MV-4-11 (cell line): Measurements from ENCODE around the gene GPR161.
A peak's percentile ranks its signal among the peaks of the same experiment; 100 is the strongest.
"Not testable (repeated sequence)": the region's sequence is repeated elsewhere in the genome, so short reads cannot be mapped to it uniquely, and the experiment has no call there.

Source experiments
- DNase-seq: peaks from one replicate; lab custom pipeline; 2025; lab: John Stamatoyannopoulos, UW

The GPR161 gene

DNA sequence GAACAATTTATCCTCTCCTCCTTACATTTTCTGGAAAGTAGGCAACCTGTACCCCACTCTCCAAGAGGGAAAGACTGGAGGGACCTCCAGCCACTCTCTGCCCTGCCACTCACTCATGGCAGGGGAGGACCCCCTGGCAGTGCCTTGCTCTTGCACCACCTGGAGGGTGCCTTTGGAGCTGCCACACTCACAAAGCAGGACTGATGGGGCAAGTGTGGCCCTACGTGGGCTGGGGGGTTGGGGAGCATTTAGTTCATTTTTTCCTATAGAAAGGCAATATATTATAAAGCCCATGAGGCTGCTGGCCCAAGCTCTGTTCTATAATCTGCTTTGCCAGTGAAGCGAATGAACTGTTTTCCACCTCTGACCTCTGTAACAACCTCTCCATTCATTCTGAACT is 50.3 kb downstream of the GPR161 start:
- DNase-seq = no peak

DNA sequence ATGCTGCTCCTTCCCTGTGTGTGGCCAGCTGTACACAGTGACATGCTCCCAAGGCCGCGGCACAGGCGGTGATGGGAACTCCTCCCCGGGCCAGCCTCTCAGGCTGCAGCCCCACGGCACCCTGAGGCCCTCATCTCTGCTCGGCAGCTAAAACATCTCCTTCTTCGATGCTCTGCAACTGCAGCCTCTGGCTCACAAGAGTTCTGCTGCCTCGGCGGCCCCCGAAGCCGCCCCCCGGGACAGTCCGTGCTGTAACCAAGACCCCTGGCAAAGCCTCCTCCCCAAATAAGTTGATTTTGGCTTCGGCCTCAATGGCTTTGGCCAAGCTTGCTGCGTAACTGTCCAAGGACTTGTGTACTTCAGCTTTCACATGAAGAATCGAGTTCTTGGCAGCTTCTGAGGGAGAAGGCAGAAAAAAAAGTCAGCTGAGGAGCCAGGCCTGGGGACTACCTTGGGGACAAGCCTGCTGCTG is 51.3 kb downstream of the GPR161 start:
- no peak for DNase-seq

- peak; percentile 46 for DNase-seq
These were observed 52.1 kb downstream of the GPR161 start for GRCh38 chr1:168084396-168085231.

DNA sequence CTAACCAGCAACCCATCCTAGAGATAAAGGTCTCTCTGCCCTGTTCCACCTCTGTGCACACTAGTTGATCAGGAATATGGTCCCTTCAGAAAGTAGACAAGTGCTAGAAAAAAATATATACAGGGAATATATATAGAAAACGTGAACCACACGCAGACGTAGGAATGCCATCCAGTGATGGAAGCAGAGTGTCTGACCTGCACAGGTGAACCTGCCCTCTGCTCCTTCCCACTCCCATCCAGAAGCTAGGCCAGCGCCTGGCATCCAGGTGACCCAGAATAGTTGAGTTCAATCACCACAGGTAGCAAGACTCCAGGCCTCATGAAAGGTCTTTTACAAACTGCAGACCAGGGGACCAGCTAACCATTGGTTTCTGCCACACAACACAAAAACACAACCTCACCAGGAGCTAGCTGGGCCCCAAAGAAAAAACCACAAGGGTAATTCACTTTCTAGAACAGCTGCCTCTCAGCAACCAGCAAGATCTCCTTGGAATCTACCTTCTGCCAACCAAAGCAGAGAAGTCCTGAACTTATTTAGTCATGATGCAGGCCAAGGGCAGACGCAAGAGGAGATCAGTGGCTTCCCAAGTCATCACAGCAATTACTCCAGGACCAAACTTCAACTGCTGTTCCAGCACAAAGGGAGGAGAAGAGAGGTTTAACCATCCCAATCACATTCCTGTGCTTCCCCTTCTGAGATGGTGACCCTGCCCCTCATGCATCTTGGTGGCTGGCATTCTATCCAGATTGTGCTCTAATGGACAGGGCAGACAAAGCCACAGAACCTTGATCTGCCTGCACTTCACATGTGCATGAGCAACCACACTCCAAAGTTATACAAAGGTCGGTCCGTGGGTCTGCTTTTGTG is 53.0 kb downstream of the GPR161 start:
- no peak for DNase-seq

DNA sequence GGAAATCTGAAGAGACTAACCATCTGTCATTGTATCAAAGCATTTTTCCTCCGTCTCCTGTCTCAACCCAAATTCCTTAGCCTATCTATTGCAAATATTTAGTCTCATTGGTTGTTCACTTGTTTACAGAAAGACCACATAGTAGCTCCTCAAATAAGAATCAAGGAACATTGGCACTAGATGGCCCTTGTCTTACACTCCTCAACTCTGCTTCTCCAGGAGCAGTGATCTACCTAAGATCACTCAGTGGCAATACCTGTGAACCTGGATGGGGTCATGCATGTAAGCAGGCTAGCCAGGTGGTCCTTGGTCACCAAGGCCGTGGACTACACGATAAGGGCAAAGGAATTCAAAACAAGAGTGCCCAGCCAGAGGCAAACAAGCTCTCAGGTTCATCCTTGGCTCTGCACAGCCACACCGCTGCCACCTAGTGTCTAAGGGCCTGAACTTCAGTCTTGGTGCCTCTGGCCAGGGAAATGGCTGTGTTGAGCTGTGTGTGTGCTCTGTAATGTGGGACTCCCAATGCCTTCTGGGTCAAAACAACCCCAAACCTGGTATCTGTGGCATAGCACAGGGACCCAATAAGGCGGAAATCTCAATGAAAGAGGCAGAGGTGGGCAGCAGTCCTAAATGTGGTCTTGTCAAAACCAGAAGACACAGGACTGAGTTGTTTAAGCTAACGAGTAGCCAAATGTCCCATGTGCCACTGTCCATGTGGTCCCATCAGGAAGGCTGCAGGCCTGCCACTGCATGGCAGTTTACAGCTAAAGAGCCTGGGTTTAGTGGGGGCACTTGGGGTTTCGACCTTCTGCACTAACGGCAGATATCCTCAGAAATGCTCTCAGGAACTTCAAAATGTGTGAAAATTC is 54.5 kb downstream of the GPR161 start:
- DNase-seq = peak; percentile 56

DNA sequence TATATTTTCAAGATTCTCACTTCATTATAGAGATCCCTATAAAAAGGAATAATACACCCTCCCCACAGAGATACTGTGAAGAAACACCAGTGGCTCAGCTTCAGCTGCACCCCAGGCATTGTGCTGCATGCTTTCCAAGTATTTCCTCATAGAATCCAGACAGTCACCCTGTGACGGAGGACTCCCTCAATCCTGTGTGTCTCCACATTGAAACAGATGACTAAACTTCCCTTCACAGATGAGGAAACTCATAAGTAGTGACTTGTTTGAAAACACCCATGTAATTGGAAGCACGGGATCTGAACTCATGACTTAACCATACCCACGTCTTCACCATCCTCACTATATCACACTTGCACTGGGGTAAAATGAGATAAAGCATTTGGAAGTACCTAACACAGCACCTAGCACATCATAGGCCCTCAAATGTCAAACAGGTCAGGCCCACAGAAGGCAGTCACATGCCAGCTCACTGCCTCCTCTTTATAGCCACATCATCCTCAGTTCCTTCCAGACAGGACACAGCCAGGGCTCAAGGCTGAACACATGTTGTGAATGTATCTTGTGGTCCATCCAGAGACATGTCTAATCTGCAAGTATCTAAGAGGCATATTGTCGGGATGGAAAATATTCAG is 55.2 kb downstream of the GPR161 start:
- DNase-seq = peak; percentile 63

GRCh38 chr1:168079761-168080160 is 57.0 kb downstream of the GPR161 start:
- DNase-seq = no peak

- no peak for DNase-seq
These were observed 67.3 kb downstream of the GPR161 start for GRCh38 chr1:168069384-168069783.

GRCh38 chr1:168065506-168065905 is 71.2 kb downstream of the GPR161 start:
- DNase-seq = no peak

DNA sequence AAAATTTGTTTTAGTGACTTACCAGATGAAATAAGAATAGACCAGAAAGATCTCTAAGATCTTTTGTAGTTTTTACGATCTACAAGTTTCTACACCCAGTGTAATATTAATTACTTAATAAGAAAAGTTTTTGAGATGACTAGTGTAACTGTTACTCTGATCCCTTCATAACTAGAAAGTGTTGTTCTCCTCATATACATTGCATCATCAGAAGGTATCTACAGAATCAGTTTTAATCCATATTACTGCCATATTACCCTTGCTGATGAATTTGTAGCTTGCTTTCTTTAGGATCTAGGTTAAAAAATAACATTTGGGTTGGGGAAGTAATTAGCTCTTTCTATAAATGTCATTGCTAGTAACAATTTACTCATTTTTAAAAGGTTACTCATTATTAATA is 72.5 kb downstream of the GPR161 start:
- DNase-seq = no peak

DNA sequence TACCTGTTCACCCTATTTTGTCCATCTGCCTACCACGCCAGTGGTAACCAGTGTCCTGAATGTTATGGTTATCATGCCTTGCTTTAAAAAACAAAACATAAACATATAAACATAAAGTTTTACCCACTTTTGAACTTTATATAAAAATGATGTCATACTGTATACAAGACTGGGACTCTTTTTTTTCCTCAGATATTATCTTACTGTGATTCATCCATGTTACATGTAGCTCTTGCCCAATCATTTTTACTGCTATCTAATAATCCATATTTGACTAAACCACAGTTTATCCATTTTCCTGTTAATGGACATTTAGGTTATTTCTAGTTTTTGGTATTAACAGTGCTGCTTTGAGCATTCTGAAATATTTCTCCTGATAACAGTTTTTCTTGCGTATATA is 78.8 kb downstream of the GPR161 start:
- DNase-seq = no peak

DNA sequence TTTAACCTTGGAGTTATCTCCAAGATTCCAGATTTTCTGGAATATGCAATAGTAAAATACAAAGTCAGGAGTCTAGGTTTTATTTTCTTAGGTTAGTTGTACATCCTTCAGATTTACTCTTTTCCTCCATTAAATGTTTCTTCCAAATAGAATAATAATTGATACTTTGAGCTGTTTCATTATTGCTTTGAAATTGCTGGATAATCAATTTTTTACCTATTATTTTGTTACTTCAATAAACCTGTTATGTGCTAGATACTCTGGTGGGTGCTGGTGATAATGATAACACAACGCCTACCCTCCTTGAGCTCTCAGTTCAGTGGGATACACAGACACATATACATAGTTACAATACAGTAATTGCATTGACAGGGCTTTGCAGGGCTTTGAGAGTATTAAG is 79.4 kb downstream of the GPR161 start:
- DNase-seq = no peak

- not testable (repeated sequence) for DNase-seq
These were observed 80.6 kb downstream of the GPR161 start for GRCh38 chr1:168056152-168056551.

DNA sequence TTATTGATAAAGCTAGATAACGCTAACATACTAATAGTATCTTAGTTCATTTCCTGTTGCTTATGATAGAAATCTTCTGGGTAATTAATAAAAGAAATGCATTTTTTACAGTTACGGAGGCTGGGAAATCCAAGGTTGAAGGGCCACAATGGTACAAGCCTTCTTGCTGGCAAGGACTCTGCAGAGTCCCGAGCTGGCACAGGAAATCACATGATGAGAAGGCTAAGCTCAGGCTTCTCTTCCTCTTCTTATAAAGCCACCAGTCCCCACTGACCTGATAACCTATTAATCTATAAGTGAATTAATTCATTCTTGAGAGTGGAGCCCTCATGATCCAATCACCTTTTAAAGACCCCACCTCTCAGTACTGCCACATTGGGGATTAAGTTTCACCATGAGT is 82.6 kb downstream of the GPR161 start:
- DNase-seq = peak; percentile 39

DNA sequence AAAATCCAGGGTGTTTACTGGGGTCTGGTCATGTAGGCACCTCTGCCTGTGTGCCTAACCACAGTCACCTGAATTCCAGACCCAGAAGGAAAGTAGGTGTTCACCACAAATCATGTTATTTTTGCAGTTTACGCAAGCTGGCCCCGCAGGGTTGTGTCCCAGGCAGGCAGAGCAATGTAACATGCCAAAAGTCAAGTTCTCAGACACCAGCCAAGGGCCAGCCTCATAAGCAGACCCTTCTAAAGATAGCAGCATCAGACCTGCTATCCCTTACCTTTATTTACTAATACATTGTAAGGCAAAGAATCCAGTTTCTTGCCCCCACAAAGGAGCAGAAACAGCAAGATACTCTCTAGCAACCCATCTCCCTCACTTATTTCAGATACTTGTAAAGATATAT is 83.0 kb downstream of the GPR161 start:
- DNase-seq = no peak

DNA sequence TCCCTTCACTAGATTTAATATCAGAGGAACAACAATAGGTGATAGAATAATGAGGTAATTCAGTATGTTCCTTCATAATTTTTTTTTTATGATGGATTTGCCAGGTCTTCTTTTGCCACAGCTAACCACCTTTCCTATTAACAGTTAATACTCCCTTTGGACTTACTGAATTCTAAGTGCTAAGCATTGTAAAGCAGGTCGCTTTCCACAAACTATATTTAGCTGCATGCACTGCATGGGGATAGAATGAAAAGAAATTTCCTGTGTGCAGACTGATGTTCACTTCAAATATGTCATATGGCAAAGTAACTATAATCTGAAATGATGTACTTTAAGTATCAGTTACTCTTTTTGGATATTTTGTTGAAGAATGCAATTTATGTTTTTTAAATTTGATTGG is 85.8 kb downstream of the GPR161 start:
- DNase-seq = no peak

GRCh38 chr1:168050307-168050706 is 86.4 kb downstream of the GPR161 start:
- DNase-seq = no peak

- no peak for DNase-seq
These were observed 91.4 kb downstream of the GPR161 start for GRCh38 chr1:168045311-168045710.

GRCh38 chr1:168042362-168042761 is 94.4 kb downstream of the GPR161 start:
- no peak for DNase-seq

- DNase-seq = no peak
These were observed 101.4 kb downstream of the GPR161 start for GRCh38 chr1:168035345-168035744.

GRCh38 chr1:168032029-168032428 is 104.7 kb downstream of the GPR161 start:
- peak; percentile 64 for DNase-seq

DNA sequence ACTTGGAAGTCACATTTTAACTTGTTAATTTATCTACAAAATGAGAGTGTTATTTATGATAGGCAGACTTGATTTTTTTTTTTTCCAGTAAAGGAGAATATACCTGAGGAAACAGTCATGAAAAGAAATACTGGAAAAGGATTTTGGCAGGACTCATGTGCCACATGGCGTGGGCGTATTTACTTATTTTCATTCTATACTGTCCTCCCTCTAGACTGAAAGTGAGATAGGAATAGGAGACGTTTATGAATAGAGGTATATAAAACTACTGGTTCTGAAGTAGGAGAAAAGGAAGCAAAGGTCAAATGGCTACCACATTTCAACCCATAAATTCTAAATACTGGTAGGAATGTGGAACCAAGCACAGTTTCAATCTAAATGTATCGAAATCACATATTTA is 105.1 kb downstream of the GPR161 start:
- DNase-seq = no peak
